SU-DHL-6 (cell line): Measurements from ENCODE around the gene ZNF438.

ENCODE experiments used
- CTCF ChIP-seq: fragments of 200-600 bp; sonication (generic); IDR thresholded peaks from one replicate; pipeline ENCODE4 v1.5.1; 2017; ENCODE audit warnings: antibody characterized with exemption, mild to moderate bottlenecking, low read length, moderate library complexity; ENCODE audit not compliant: insufficient read depth, poor library complexity, severe bottlenecking
- EZH2phosphoT487 ChIP-seq: fragments of 200-600 bp; sonication (generic), shearing (Covaris generic); conservative IDR thresholded peaks from 2 replicates; pipeline ENCODE4 v1.6.1; 2018; ENCODE audit warnings: mild to moderate bottlenecking, antibody characterized with exemption, low read length, moderate library complexity, mixed read lengths

GRCh38 chr10:31071232-31072005 lies 39.8 kb upstream of the ZNF438 start:
- no peak for TF ChIP-seq CTCF
- TF ChIP-seq EZH2phosphoT487, result no peak
